ENCODE data around the gene ITM2C.

ITM2C gene

GRCh38 chr2:230886671-230887071 is 21.9 kb downstream of the ITM2C start:
- Histone ChIP-seq H3K18ac (ENCODE audit: low read length) (no peak overlapping the region), H3K4ac (ENCODE audit: low read depth, low read length) (no peak overlapping the region), H2BK12ac (ENCODE audit: low read length) (no peak overlapping the region), H4K12ac (ENCODE audit: low read depth, low read length) (no peak overlapping the region), H3K79me2 (ENCODE audit: control insufficient read depth, insufficient read depth, low read length, poor library complexity) (no peaks in the 10 kb centered on the region), H4K8ac (ENCODE audit: low read depth, low read length) (no peak overlapping the region), H2AK5ac (ENCODE audit: low read length) (no peak overlapping the region), H3K9me3 (ENCODE audit: insufficient read depth, low read depth, low read length) (peaks cover 2% of the 10 kb centered on the region), H4K91ac (ENCODE audit: low read depth, low read length) (no peak overlapping the region), H2AFZ (ENCODE audit: insufficient read depth, low read length, poor library complexity) (no peak overlapping the region), H3K27ac (ENCODE audit: low read depth, low read length) (no peak overlapping the region), H2BK120ac (ENCODE audit: insufficient read depth, low read length, poor library complexity) (no peak overlapping the region), H3K36me3 (ENCODE audit: control insufficient read depth in 1 of 2, insufficient read depth in 2 of 2, low read length in 2 of 2) (no peaks in the 10 kb centered on the region), H3K79me1 (ENCODE audit: low read length) (peaks cover 1% of the 10 kb centered on the region), H3K27me3 (ENCODE audit: insufficient read depth, low read length) (no peaks in the 10 kb centered on the region), H3K23ac (ENCODE audit: low read length) (no peak overlapping the region), H3K14ac (ENCODE audit: low read length) (no peak overlapping the region), H2BK5ac (ENCODE audit: low read depth, low read length, poor library complexity) (no peak overlapping the region), H3K4me2 (ENCODE audit: low read length) (no peak overlapping the region), H3K4me1 (ENCODE audit: control insufficient read depth in 1 of 2, insufficient read depth in 2 of 2, low read length in 2 of 2) (peaks cover 2 to 3% of the 10 kb centered on the region in 2 experiments), H3K9ac (ENCODE audit: low read length) (no peak overlapping the region), H3K4me3 (ENCODE audit: low read depth, low read length) (no peak overlapping the region)
- no peak for DNase-seq
- WGBS (ENCODE audit: extremely low coverage, insufficient coverage, insufficient read length), result no CpG with 5 or more reads among the region's 14 CpGs

DNA sequence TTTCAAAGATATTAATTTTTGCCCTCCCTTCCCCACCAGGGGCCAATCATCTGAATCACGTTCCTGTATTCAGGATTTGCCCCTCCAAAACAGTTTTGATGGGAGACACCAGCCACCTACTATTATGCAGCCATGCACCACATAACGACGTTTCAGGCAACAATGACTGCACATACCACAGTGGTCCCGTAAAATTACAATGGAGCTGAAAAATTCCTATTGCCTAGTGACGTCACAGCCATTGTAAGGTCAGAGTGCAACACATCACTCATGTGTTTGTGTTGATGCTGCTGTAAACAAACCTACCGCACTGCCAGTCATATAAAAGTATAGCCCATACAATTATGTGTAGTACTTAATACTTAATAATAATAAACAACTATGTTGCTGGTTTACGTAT is 22.6 kb downstream of the ITM2C start:
- no CpG with 5 or more reads among the region's 7 CpGs for WGBS (ENCODE audit: extremely low coverage, insufficient coverage, insufficient read length)
- peaks cover 2% of the 10 kb centered on the region for H3K9me3 ChIP-seq (ENCODE audit: insufficient read depth, low read depth, low read length)
- no peak overlapping the region for H2BK12ac ChIP-seq (ENCODE audit: low read length)
- H4K12ac ChIP-seq (ENCODE audit: low read depth, low read length), result no peak overlapping the region
- H4K91ac ChIP-seq (ENCODE audit: low read depth, low read length), result no peak overlapping the region
- H3K27me3 ChIP-seq (ENCODE audit: insufficient read depth, low read length), result no peaks in the 10 kb centered on the region
- H3K27ac ChIP-seq (ENCODE audit: low read depth, low read length), result no peak overlapping the region
- H4K8ac ChIP-seq (ENCODE audit: low read depth, low read length), result no peak overlapping the region
- no peak overlapping the region for H3K4me2 ChIP-seq (ENCODE audit: low read length)
- H3K23ac ChIP-seq (ENCODE audit: low read length), result no peak overlapping the region
- H3K4ac ChIP-seq (ENCODE audit: low read depth, low read length), result no peak overlapping the region
- no peak overlapping the region for H2BK5ac ChIP-seq (ENCODE audit: low read depth, low read length, poor library complexity)
- H3K79me2 ChIP-seq (ENCODE audit: control insufficient read depth, insufficient read depth, low read length, poor library complexity), result no peaks in the 10 kb centered on the region
- peaks cover 1% of the 10 kb centered on the region for H3K79me1 ChIP-seq (ENCODE audit: low read length)
- no peak overlapping the region for H2BK120ac ChIP-seq (ENCODE audit: insufficient read depth, low read length, poor library complexity)
- no peak overlapping the region for H2AFZ ChIP-seq (ENCODE audit: insufficient read depth, low read length, poor library complexity)
- H3K4me3 ChIP-seq (ENCODE audit: low read depth, low read length), result no peak overlapping the region
- no peaks in the 10 kb centered on the region for H3K36me3 ChIP-seq (ENCODE audit: control insufficient read depth in 1 of 2, insufficient read depth in 2 of 2, low read length in 2 of 2)
- no peak overlapping the region for H2AK5ac ChIP-seq (ENCODE audit: low read length)
- no peak for DNase-seq
- peaks cover 2 to 3% of the 10 kb centered on the region in 2 experiments for H3K4me1 ChIP-seq (ENCODE audit: control insufficient read depth in 1 of 2, insufficient read depth in 2 of 2, low read length in 2 of 2)
- H3K9ac ChIP-seq (ENCODE audit: low read length), result no peak overlapping the region
- no peak overlapping the region for H3K18ac ChIP-seq (ENCODE audit: low read length)
- H3K14ac ChIP-seq (ENCODE audit: low read length), result no peak overlapping the region

DNA sequence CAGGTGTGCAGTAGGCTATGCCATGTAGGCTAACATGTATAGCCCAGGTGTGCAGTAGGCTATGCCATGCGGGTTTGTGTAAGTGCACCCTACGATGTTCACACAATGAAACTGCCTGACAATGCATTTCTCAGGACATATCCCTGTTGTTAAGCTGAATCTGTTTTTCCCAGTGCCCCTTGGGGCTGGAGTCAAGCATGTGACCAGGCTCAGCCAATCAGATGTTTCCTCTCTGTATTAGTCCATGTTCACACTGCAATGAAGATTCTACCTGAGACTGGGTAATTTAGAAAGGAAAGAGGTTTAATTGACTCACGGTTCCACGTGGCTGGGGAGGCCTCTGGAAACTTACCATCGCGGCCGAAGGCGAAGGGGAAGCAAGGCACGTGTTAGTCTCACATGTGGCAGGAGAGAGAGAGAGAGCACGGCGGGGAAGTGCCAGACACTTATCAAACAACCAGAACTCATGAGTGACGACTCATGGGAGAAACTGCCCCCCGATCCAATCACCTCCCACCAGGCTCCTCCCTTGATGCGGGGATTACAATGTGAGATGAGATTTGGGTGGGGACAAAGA is 24.2 kb downstream of the ITM2C start:
- Histone ChIP-seq H4K8ac (ENCODE audit: low read depth, low read length) (no peak overlapping the region), H3K79me1 (ENCODE audit: low read length) (peaks cover 1% of the 10 kb centered on the region), H2BK5ac (ENCODE audit: low read depth, low read length, poor library complexity) (no peak overlapping the region), H3K9me3 (ENCODE audit: insufficient read depth, low read depth, low read length) (peaks cover 2% of the 10 kb centered on the region), H2BK120ac (ENCODE audit: insufficient read depth, low read length, poor library complexity) (no peak overlapping the region), H3K36me3 (ENCODE audit: control insufficient read depth in 1 of 2, insufficient read depth in 2 of 2, low read length in 2 of 2) (no peaks in the 10 kb centered on the region), H3K4me2 (ENCODE audit: low read length) (no peak overlapping the region), H3K14ac (ENCODE audit: low read length) (no peak overlapping the region), H3K23ac (ENCODE audit: low read length) (no peak overlapping the region), H3K27ac (ENCODE audit: low read depth, low read length) (no peak overlapping the region), H3K4me1 (ENCODE audit: control insufficient read depth in 1 of 2, insufficient read depth in 2 of 2, low read length in 2 of 2) (peaks cover 2 to 3% of the 10 kb centered on the region in 2 experiments), H4K12ac (ENCODE audit: low read depth, low read length) (no peak overlapping the region), H2AFZ (ENCODE audit: insufficient read depth, low read length, poor library complexity) (no peak overlapping the region), H3K18ac (ENCODE audit: low read length) (no peak overlapping the region), H3K79me2 (ENCODE audit: control insufficient read depth, insufficient read depth, low read length, poor library complexity) (no peaks in the 10 kb centered on the region), H4K91ac (ENCODE audit: low read depth, low read length) (no peak overlapping the region), H3K4ac (ENCODE audit: low read depth, low read length) (no peak overlapping the region), H3K27me3 (ENCODE audit: insufficient read depth, low read length) (no peaks in the 10 kb centered on the region), H2AK5ac (ENCODE audit: low read length) (no peak overlapping the region), H2BK12ac (ENCODE audit: low read length) (no peak overlapping the region), H3K4me3 (ENCODE audit: low read depth, low read length) (no peak overlapping the region), H3K9ac (ENCODE audit: low read length) (no peak overlapping the region)
- DNase-seq, result no peak
- no CpG with 5 or more reads among the region's 14 CpGs for WGBS (ENCODE audit: extremely low coverage, insufficient coverage, insufficient read length)

DNA sequence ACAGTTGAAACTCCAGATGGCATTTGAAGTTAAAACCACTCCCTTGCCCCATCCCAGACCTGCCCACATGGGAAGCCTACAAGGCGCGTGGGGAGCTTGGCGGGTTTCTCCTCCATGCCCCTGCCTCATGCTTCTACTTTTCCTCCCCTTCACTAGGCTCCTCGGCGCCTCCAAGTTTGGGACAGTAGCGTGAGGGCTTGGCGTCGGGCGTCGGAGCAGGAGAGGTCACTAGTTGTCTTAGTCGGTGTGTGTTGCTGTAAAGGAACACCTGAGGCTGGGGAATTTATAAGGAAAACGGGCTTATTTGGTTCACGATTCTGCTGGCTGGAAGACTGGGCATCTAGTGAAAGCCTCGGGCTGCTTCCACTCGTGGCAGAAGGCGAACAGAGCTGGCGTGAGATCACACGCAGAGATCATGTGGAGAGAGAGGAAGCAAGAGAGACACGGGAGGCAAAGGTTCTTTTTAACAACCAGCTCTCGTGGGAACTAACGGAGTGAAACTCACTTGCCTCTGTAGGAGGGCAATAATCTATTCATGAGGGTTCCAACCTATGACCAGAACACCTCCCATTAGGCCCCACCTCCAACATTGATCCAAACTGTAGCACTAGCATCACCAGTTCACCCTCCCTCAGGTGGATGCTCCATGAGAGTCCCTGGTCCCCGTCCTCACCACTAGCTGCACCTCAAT is 25.3 kb downstream of the ITM2C start:
- Histone ChIP-seq H3K4me3 (ENCODE audit: low read depth, low read length) (no peak overlapping the region), H4K91ac (ENCODE audit: low read depth, low read length) (no peak overlapping the region), H3K27me3 (ENCODE audit: insufficient read depth, low read length) (no peaks in the 10 kb centered on the region), H3K9me3 (ENCODE audit: insufficient read depth, low read depth, low read length) (peaks cover 2% of the 10 kb centered on the region), H3K9ac (ENCODE audit: low read length) (no peak overlapping the region), H3K27ac (ENCODE audit: low read depth, low read length) (no peak overlapping the region), H3K79me2 (ENCODE audit: control insufficient read depth, insufficient read depth, low read length, poor library complexity) (no peaks in the 10 kb centered on the region), H2AFZ (ENCODE audit: insufficient read depth, low read length, poor library complexity) (no peak overlapping the region), H3K36me3 (ENCODE audit: control insufficient read depth in 1 of 2, insufficient read depth in 2 of 2, low read length in 2 of 2) (no peaks in the 10 kb centered on the region), H3K4ac (ENCODE audit: low read depth, low read length) (no peak overlapping the region), H3K4me1 (ENCODE audit: control insufficient read depth in 1 of 2, insufficient read depth in 2 of 2, low read length in 2 of 2) (peaks cover 2 to 3% of the 10 kb centered on the region in 2 experiments), H2BK120ac (ENCODE audit: insufficient read depth, low read length, poor library complexity) (no peak overlapping the region), H3K79me1 (ENCODE audit: low read length) (peaks cover 1% of the 10 kb centered on the region), H3K4me2 (ENCODE audit: low read length) (no peak overlapping the region), H4K12ac (ENCODE audit: low read depth, low read length) (no peak overlapping the region), H2BK5ac (ENCODE audit: low read depth, low read length, poor library complexity) (no peak overlapping the region), H3K18ac (ENCODE audit: low read length) (no peak overlapping the region), H3K14ac (ENCODE audit: low read length) (no peak overlapping the region), H2BK12ac (ENCODE audit: low read length) (no peak overlapping the region), H4K8ac (ENCODE audit: low read depth, low read length) (no peak overlapping the region), H3K23ac (ENCODE audit: low read length) (no peak overlapping the region), H2AK5ac (ENCODE audit: low read length) (no peak overlapping the region)
- no peak for DNase-seq
- WGBS (ENCODE audit: extremely low coverage, insufficient coverage, insufficient read length), result no CpG with 5 or more reads among the region's 22 CpGs

Data from trophoblast cell (in vitro differentiated cells and primary cell).